GM18511 (cell line): ENCODE measurements around the gene MYT1.

ENCODE experiments used
- ATAC-seq: cut with Tn5 transposase; IDR thresholded peaks from one replicate; pipeline ENCODE4 v1.9.1; 2021; ENCODE audit warnings: mild to moderate bottlenecking, moderate library complexity; ENCODE audit not compliant: unreplicated experiment

MYT1 gene

GRCh38 chr20:64153861-64154589 lies 10.2 kb upstream of the MYT1 start:
- no peak for ATAC-seq

- ATAC-seq, result no peak
Observed at GRCh38 chr20:64154590-64155257, 9.5 kb upstream of the MYT1 start.

- ATAC-seq, result no peak
Observed at GRCh38 chr20:64155258-64156135, 8.8 kb upstream of the MYT1 start.

- no peak for ATAC-seq
Observed at GRCh38 chr20:64156136-64156885, 7.9 kb upstream of the MYT1 start.

- no peak for ATAC-seq
Observed at GRCh38 chr20:64156886-64157875, 7.1 kb upstream of the MYT1 start.

- ATAC-seq, result no peak
Observed at GRCh38 chr20:64157878-64158277, 6.4 kb upstream of the MYT1 start.

- no peak for ATAC-seq
Observed at GRCh38 chr20:64158346-64159285, 5.6 kb upstream of the MYT1 start.

GRCh38 chr20:64159286-64159680 lies 5.0 kb upstream of the MYT1 start:
- no peak for ATAC-seq

- ATAC-seq, result no peak
Observed at GRCh38 chr20:64159711-64160110, 4.5 kb upstream of the MYT1 start.

GRCh38 chr20:64160118-64160517 lies 4.1 kb upstream of the MYT1 start:
- no peak for ATAC-seq

GRCh38 chr20:64160526-64161355 lies 3.5 kb upstream of the MYT1 start:
- no peak for ATAC-seq

- no peak for ATAC-seq
Observed at GRCh38 chr20:64161356-64162238, 2.7 kb upstream of the MYT1 start.

- ATAC-seq, result no peak
Observed at GRCh38 chr20:64162239-64162910, 1.9 kb upstream of the MYT1 start.

- no peak for ATAC-seq
Observed at GRCh38 chr20:64163776-64164122, 503 bp upstream of the MYT1 start.

- no peak for ATAC-seq
Observed at GRCh38 chr20:64165866-64166600, 1.8 kb downstream of the MYT1 start.
